Kidney (tissue), 14 donors: Measurements from ENCODE around the gene DUSP10. TPM values are rescaled to one million over a fixed set of nuclear protein-coding genes. Genes with fewer than 3 reads are reported as not detected.

Experiments
- DNase-seq, 5 donors: peaks; one replicate each; pipeline ENCODE4 v3.0.0-alpha.2; 2013 to 2020
- FAIRE-seq: peaks from 2 replicates; lab custom pipeline; 2012; peaks lifted over from hg19 to GRCh38; lab: Jason Lieb, UNC
- H3K27ac ChIP-seq, 2 donors: one replicate each; pipeline ENCODE4 v1.7.0; 2013; ENCODE audit warnings: low read depth in 2 of 2, low read length in 2 of 2, inconsistent platforms in 1 of 2
- H3K27me3 ChIP-seq: one replicate; pipeline ENCODE4 v1.7.1; 2013; ENCODE audit warnings: low read length, inconsistent platforms; ENCODE audit not compliant: control insufficient read depth, insufficient read depth
- H3K36me3 ChIP-seq, 3 donors: one replicate each; pipeline versions ENCODE4 v1.7.0 to v1.7.1; 2013; ENCODE audit warnings: low read length in 3 of 3, control low read depth in 1 of 3, inconsistent platforms in 1 of 3; ENCODE audit not compliant: insufficient read depth in 3 of 3, control insufficient read depth in 2 of 3
- H3K4me1 ChIP-seq, 3 donors: one replicate each; pipeline versions ENCODE4 v1.7.0 to v1.7.1; 2013; ENCODE audit warnings: low read length in 3 of 3, inconsistent platforms in 1 of 3, low read depth in 1 of 3; ENCODE audit not compliant: control insufficient read depth in 2 of 3, insufficient read depth in 2 of 3
- H3K4me3 ChIP-seq, 3 donors: one replicate each; pipeline versions ENCODE4 v1.7.0 to v1.8.1; 2013; ENCODE audit warnings: low read length in 3 of 3, control low read depth in 1 of 3, inconsistent platforms in 1 of 3
- H3K9ac ChIP-seq, 3 donors: one replicate each; pipeline versions ENCODE4 v1.7.0 to v1.7.1; 2013; ENCODE audit warnings: low read length in 3 of 3, control low read depth in 1 of 3, inconsistent platforms in 1 of 3
- H3K9me3 ChIP-seq, 3 donors: one replicate each; pipeline versions ENCODE4 v1.7.0 to v1.7.1; 2013; ENCODE audit warnings: low read length in 3 of 3, control low read depth in 1 of 3, inconsistent platforms in 1 of 3; ENCODE audit not compliant: control insufficient read depth in 2 of 3, insufficient read depth in 1 of 3
- intact Hi-C: fragments of 100-400 bp; cut with DNase I; formaldehyde crosslinking; loops from one replicate; pipeline ENCODE4 v1.11.1; 2022
- polyA plus RNA-seq: library from polyadenylated mRNA; stranded (reverse); fragments of 350-450 nt; fragmentation: Illumina TruSeq; extraction: RNeasy Lipid Tissue Mini Kit (QIAGEN cat#74804); gene quantifications from one replicate; pipeline ENCODE4 v1.2.3, GENCODE V29; 2014; ENCODE audit warnings: low read depth, low replicate concordance; ENCODE audit not compliant: insufficient read depth
- total RNA-seq: library from RNA; stranded (reverse); fragmentation: NEBNext Ultra II Directional; extraction: Animal tissue kit (Norgen Biotek cat#: 25700); gene quantifications from one replicate; pipeline ENCODE4 v1.2.1, GENCODE V29; 2021
- TF ChIP-seq, protein P1 (sequence below): IDR thresholded peaks from 3 replicates; pipeline ENCODE4 v1.5.1; 2012; ENCODE audit warnings: mild to moderate bottlenecking, moderate library complexity, borderline replicate concordance; ENCODE audit not compliant: insufficient read depth; ENCODE audit errors: extremely low read depth
- donor health status: control.
- donor health status: control.
- donor health status: control.
- donor health status: control.
- donor health status: control.
- donor health status: DM: yes; HTN: yes; CAD: no.
- donor health status: Normal renal cell carcinoma (clear cell type).

Gene DUSP10
- total and polyA plus RNA-seq, 2 donors from 2014 or later, result 1.0 to 5.3 TPM

DNA sequence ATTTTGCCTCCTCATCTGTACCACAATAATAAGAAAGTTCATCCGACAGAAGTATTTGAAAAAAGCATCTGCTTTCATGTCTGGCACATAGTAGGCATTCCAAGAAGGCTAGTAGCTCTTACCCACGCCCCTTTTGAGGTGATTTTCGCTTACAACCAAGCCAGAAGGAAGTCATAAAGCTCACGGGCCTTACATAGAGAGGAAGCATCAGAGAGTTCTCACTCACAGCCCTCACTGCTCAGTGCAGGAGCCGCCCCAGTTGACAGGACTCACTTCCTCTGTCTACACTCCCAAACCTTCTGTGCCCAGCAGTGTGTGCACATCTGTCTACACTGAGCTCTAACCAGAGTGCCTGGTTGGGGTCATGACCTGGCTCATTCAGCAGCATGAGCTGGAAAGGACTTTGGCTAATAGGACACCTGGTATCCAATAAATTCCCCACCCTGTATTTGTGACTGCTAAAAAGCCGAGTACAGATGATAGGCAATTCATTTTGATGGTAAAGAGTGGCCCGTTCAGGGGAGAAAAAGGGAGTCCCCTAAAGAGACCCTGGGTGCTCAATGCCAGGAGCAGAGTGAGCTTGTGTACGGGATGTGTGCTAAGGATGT lies 36.8 kb upstream of the DUSP10 start:
- TF ChIP-seq, protein P1, sequence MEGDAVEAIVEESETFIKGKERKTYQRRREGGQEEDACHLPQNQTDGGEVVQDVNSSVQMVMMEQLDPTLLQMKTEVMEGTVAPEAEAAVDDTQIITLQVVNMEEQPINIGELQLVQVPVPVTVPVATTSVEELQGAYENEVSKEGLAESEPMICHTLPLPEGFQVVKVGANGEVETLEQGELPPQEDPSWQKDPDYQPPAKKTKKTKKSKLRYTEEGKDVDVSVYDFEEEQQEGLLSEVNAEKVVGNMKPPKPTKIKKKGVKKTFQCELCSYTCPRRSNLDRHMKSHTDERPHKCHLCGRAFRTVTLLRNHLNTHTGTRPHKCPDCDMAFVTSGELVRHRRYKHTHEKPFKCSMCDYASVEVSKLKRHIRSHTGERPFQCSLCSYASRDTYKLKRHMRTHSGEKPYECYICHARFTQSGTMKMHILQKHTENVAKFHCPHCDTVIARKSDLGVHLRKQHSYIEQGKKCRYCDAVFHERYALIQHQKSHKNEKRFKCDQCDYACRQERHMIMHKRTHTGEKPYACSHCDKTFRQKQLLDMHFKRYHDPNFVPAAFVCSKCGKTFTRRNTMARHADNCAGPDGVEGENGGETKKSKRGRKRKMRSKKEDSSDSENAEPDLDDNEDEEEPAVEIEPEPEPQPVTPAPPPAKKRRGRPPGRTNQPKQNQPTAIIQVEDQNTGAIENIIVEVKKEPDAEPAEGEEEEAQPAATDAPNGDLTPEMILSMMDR, result no peak
- DNase-seq, result no peak
- Histone ChIP-seq H3K4me3 (no peak overlapping the region), H3K9ac (no peak overlapping the region), H3K27me3 (no peaks in the 10 kb centered on the region), H3K27ac (no peak overlapping the region), H3K4me1 (no peaks in the 10 kb centered on the region), H3K9me3 (no peaks in the 10 kb centered on the region), H3K36me3 (no peaks in the 10 kb centered on the region)
- no peak for FAIRE-seq
- intact Hi-C loops, result no loop called here

DNA sequence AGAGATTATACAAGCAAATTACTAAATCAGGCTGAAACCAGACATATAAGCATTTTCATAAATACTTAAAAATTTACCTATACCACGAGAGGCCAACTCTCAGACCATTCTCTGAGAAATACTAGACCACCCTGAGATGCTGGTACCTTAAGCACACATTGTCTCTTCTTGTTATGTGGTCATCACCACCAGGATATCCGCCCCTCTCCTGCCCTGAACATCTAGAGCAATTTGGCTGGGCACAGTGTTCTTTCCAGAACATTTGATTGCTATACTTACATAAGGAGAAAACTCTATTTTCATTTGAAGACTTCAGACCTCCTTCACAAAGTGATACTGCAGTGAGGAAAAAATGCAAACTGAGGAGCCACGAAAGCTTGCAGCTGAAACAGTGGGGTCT lies 36.2 kb upstream of the DUSP10 start:
- H3K4me3 ChIP-seq, result no peak overlapping the region
- H3K4me1 ChIP-seq, result no peaks in the 10 kb centered on the region
- TF ChIP-seq, protein P1, result no peak
- intact Hi-C loops, result no loop called here
- DNase-seq (no peak), FAIRE-seq (no peak)
- no peak overlapping the region for H3K9ac ChIP-seq
- H3K36me3 ChIP-seq, result no peaks in the 10 kb centered on the region
- H3K27me3 ChIP-seq, result no peaks in the 10 kb centered on the region
- no peaks in the 10 kb centered on the region for H3K9me3 ChIP-seq
- H3K27ac ChIP-seq, result no peak overlapping the region

DNA sequence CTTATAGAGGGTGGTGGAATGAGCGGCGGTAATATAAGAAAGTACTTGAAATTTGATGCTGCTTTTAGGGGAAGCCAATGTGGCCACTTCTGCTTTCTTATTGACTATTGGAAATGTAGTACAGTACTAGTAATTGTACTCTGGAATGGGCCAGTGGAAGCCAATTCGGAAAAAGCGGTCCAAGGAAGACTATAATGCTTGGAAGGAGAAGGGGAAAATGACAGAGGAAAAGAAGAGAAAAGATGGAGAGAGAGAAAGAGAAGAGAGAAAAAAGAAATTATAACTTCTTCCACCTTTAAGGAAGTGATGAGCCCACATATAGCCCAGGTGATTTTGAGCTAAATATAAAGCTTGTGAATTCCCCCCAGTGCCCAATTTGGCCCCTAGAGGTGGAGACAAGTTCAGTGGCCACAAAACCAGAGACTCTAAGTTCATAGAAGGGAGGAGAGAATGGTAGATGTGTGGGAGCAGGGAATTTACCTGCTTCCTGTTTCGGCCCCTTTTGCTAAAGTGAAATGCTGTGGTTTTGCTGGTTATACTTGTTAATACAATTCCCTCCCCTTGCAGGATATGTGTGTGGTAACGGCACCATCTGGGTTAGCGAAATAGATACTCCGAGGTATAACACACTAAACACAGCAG lies 35.7 kb upstream of the DUSP10 start:
- no peak for FAIRE-seq
- Histone ChIP-seq H3K4me3 (no peak overlapping the region), H3K9ac (no peak overlapping the region), H3K36me3 (no peaks in the 10 kb centered on the region), H3K9me3 (no peaks in the 10 kb centered on the region), H3K27me3 (no peaks in the 10 kb centered on the region), H3K4me1 (no peaks in the 10 kb centered on the region), H3K27ac (no peak overlapping the region)
- intact Hi-C loops, result no loop called here
- no peak for DNase-seq
- TF ChIP-seq, protein P1, result no peak
